G401 (cell line): ENCODE measurements around the gene PACRG. TPM values are rescaled to one million over a fixed set of nuclear protein-coding genes. Genes with fewer than 3 reads are reported as not detected.
A peak's percentile ranks its signal among the peaks of the same experiment; 100 is the strongest.

Experiments
- DNase-seq: peaks from one replicate; pipeline ENCODE4 v3.0.0-alpha.2; 2015; ENCODE audit warnings: low spot score
- in situ Hi-C: cut with HindIII; loops from 2 replicates; pipeline ENCODE4 v1.10.0; 2016; ENCODE audit warnings: low sequenced_read_pairs, mixed read lengths
- total RNA-seq: library from RNA; depleted of rRNA; stranded (reverse); fragments of >200 nt; shearing (Covaris generic); gene quantifications from 2 replicates; pipeline ENCODE4 v1.2.3, GENCODE V29; 2014

PACRG gene
- total RNA-seq, 1 experiment from 2014 or later: not detected

GRCh38 chr6:162770136-162770535 lies 42.4 kb downstream of the PACRG start:
- in situ Hi-C loops: no loop called here
- DNase-seq: no peak

DNA sequence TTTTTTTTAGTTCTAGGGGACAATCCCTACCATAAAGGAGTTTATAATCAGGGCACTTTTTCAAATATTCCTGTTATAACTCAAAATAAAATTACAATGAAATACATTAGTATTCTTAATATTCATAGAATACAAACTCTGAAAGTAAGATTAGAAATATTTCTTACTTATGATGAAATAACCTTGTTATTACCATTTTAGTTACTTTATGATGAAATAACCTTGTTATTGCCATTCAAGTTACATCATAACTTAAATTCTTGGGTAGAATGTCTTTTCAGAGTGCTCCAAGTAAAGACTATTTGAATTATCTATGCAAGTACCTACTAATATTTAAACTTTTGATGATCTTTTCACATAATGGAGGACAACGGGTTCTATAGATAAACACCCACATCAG lies 43.2 kb downstream of the PACRG start:
- no peak for DNase-seq
- in situ Hi-C loops: no loop called here

- DNase-seq: no peak
- in situ Hi-C loops: no loop called here
Observed at GRCh38 chr6:162772466-162772865, 44.7 kb downstream of the PACRG start.

GRCh38 chr6:162773996-162774395 lies 46.2 kb downstream of the PACRG start:
- in situ Hi-C loops: no loop called here
- DNase-seq: no peak

- in situ Hi-C loops: no loop called here
- DNase-seq: no peak
Observed at GRCh38 chr6:162777091-162777490, 49.3 kb downstream of the PACRG start.

GRCh38 chr6:162778603-162779002 lies 50.8 kb downstream of the PACRG start:
- DNase-seq: no peak
- in situ Hi-C loops: no loop called here

DNA sequence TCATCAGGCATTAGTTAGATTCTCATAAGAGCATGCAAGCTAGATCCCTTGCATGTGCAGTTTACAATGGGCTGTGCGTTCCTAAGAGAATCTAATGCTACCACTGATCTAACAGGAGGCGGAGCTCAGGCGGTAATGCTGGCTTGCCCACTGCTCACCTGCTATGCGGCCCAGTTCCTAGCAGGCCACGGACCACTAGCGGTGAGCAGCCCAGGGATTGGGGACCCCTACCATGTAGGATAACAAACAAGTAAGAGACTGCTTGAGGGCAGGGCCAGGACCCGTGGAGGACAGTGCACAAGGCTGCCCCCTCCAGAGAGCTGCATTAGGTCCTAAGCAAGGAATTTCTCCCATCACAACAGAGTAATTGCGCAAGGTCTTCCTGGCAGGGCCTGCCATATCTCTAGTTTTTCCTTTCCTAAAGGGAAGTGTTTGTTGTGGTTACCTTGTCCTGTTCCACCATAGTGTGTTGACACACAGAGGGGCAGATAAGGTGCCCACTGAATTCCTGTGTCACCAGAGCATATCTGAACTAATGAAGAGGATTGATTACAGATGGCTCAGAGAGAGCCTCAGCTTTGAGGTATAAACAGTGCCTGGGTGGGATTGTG lies 58.0 kb downstream of the PACRG start:
- in situ Hi-C loops: no loop called here
- DNase-seq: no peak

DNA sequence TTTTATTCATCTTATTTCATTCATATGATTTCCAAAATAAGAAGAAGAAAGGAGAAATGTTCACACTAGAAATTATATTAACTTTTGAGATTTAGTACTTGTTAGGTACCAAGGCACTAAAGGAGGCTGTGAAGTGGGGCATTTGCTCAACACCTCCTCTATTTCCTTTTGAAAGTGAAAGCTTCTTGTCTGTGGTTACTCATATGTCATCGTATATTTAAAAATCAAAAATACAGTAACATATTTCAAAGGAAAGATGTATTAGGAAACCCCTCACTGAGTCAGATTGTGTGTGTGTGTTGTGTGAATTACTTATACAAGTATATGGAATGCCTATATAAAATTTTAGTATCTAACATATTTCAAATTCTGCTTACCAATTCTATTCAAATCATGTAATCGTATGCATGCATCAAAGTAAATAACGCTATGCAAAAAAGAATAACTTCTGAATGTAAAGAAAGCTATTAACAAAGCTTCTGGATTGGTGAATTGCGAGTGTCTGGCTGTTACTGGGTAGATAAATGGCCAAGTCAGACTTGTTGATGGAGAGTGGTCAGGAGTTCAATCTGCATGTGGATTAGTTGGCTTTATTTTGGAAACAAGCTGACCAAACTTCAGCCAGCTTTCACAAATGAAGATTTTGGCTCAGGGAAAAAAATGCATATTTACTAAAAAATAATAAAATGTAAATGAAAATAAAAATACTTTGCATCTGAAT lies 70.9 kb downstream of the PACRG start:
- DNase-seq: no peak
- in situ Hi-C loops: no loop called here

DNA sequence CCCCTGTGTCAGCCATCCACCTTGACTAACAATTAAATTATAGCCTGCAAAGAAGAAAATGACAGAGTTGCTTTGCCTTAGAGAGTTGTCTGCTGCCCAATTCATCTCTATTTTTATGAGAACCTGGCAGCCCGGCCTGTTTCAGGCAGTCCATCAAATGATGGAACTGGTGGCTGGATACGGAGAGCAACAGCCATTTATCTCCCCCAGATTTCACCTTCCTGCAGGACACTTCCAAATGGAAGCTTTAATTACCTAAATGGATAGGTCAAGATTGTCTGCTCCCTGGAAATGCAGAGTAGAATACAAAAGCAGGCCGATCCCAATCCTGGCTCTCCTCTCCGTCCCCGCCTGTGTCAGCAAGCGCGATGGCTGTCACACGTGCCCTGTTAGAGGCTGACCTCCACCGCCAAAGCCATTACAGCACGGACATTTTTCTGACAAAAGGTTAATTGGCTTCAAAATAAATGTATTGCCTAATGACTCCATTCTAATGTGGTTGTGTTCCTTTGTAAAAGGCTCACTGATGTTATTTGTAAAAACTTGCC lies 86.7 kb downstream of the PACRG start:
- in situ Hi-C loops: no loop called here

GRCh38 chr6:162817196-162817595 lies 89.4 kb downstream of the PACRG start:
- DNase-seq: no peak
- in situ Hi-C loops: no loop called here

More for the DNA sequence above, 86.7 kb downstream of the PACRG start:
- no peak for DNase-seq

- in situ Hi-C loops: no loop called here
- no peak for DNase-seq
Observed at GRCh38 chr6:162819284-162819683, 91.5 kb downstream of the PACRG start.

GRCh38 chr6:162821102-162821501 lies 93.3 kb downstream of the PACRG start:
- DNase-seq: peak; percentile 4
- in situ Hi-C loops: no loop called here

DNA sequence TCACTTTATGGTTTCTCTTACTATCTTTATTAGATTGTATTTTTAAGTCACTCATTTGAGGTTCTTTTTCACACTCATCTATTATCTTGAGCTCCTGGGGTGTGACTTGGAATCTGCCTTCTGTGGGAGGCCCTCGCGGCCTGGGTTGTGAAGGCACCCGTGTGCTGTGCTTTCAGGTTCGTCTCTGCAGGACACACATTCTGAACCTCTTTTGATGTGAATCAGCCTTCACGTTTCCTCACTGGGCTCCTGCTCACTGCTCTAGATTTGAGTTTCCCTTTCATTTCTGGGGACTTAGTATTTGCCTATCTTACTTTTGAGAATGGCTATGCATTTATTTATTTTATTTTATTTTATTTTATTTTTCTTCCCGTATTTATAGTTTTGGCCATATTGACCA lies 97.8 kb downstream of the PACRG start:
- in situ Hi-C loops: no loop called here
- DNase-seq: no peak

DNA sequence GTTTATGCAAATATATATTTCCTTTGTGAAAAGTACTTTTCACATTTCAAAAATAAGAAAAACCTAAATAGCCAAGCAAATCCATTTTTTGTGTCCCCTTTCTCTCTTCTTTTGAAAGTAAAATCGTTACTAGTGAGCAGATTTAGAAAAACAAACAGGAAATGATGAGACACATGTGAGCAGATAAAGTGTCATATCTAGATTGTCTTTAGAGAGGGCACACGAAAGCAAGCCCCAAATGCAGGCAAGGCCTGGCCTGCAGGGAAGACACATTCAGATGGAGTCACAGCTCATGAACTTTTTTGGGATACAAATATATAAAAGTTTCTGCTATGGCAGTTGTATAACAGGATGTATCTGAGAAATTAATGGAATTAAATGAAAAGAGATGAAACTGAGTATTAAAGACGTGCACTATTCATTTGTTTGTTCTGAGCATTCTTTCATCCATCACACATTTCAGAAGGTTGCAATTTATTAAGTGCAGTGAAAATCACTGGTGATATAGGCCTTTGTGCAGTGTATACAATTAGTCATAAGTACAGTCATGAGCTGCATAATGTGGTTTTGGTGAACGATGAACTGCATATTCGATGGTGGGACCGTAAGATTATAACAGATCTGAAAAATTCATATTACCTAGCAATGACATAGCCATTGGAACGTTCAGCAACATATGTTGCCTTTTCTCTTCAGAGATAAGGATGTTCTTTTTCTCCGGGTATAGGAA lies 101.4 kb downstream of the PACRG start:
- no peak for DNase-seq
- in situ Hi-C loops: no loop called here

DNA sequence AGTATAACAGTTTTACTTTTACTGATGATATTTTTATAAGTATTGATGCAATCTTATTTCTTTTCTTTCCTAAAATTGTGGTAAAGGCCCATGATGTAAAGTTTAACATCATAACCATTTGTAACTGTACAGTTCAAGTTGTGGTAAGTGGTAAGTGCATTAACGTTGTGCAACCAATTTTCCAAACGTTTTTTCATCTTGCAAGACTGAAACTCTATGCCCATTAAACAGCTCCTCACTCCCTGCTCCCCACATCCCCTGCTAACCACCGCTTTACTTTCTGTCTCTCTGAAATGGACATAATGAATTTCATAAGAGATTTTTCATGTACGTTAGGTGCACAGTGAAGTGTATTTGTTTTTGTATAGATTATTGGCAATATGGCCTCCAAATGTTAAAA lies 106.0 kb downstream of the PACRG start:
- in situ Hi-C loops: no loop called here
- DNase-seq: no peak

DNA sequence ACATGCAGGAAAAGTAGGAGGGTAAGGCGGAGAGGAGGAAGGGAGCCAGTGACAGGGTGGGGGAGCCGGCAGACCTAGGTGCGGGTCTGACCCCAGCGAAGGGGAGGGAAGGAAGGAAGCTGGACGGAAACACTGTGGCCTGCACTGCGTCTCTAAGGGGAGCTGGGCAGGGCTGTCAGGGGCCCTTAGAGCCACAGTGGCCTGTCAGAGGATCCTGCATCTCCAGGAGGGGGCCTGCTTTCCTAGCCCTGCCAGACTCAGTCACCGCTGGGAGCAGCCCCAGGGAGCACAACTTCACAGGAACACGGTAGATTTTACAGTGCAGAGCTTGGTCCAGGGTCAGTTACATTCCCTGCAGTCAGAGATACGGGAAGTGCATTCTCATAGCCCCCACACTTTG lies 118.2 kb downstream of the PACRG start:
- DNase-seq: no peak
- in situ Hi-C loops: no loop called here

GRCh38 chr6:162846723-162847122 lies 118.9 kb downstream of the PACRG start:
- no peak for DNase-seq
- in situ Hi-C loops: no loop called here

GRCh38 chr6:162849269-162849668 lies 121.5 kb downstream of the PACRG start:
- no peak for DNase-seq
- in situ Hi-C loops: no loop called here

DNA sequence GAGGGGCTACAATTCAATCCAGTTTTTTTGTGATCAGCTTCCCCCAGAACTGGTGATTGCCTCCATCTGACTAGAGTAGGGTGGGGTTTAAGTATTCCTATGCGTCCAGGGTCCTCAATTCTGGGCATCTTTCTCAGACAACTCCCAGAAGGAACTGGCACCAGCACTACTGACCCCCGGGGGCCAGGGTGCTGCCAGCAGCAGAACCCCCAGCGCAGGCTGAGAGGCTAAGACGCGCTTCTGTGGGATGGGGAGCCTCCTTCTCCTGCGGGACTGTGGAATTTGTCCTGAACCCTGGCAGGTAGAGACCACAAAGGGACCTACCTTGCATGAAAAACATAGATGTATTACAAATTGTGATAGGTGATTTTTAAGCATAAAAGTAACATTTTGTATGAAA lies 124.4 kb downstream of the PACRG start:
- in situ Hi-C loops: no loop called here
- DNase-seq: no peak

GRCh38 chr6:162852840-162853577 lies 125.2 kb downstream of the PACRG start:
- no peak for DNase-seq
- in situ Hi-C loops: no loop called here
